HG03521 (cell line): Measurements from ENCODE around the gene KISS1R.

Source experiments
- ATAC-seq: cut with Tn5 transposase; IDR thresholded peaks from one replicate; pipeline ENCODE4 v1.9.1; 2021; ENCODE audit warnings: mild to moderate bottlenecking, moderate library complexity; ENCODE audit not compliant: unreplicated experiment

Gene KISS1R

DNA sequence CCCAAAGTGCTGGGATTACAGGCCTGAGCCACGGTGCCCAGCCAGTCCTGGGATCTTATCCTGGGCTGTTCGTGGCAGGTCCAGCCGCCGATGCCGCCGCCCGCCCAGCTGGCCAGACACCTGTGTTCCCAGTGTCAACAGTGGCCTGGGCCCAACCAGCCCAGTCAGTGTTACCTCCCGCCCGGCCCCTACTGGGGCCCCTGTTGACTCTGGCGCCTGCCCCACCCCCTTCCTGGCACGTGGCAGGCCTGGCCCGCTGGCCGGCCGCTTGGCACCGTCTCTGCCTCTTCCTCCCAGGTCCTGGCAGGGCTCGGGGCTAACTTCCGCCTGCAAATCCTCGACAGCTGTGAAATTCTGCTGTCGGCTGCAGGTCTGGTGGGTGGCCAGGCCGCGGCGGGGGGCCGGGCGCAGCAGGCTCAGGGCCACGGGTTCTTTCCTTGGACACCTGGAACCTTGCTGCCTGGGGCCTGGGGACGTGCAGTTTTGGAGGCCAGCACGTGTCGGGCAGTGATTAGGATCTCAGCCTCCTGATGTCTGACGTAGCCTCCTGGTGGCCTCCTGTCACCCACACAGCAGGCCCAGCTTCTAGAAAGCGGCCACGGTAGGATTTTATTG is 17.8 kb downstream of the KISS1R start:
- no peak for ATAC-seq

- ATAC-seq, result no peak
Measured at GRCh38 chr19:936175-936546, 19.0 kb downstream of the KISS1R start.

DNA sequence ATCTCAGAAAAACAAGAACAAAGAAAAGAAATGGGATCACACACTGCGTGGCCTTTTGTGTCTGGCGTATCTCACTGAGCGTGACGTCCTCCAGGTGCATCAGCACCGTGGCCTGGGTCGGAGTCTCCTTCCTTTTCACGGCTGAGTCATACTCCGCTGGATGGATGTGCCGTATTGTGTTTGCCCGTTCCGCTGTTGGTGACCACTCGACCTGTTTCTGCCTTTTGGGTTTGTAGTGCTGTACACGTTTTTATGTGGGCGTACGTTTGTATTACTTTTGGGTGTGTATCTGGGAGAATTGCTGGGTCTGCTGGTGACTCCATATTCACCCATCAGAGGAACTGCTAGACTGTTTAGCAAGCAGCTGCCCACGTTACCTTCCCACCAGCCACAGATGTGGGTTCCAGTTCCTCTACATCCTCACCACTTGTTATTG is 20.1 kb downstream of the KISS1R start:
- no peak for ATAC-seq

DNA sequence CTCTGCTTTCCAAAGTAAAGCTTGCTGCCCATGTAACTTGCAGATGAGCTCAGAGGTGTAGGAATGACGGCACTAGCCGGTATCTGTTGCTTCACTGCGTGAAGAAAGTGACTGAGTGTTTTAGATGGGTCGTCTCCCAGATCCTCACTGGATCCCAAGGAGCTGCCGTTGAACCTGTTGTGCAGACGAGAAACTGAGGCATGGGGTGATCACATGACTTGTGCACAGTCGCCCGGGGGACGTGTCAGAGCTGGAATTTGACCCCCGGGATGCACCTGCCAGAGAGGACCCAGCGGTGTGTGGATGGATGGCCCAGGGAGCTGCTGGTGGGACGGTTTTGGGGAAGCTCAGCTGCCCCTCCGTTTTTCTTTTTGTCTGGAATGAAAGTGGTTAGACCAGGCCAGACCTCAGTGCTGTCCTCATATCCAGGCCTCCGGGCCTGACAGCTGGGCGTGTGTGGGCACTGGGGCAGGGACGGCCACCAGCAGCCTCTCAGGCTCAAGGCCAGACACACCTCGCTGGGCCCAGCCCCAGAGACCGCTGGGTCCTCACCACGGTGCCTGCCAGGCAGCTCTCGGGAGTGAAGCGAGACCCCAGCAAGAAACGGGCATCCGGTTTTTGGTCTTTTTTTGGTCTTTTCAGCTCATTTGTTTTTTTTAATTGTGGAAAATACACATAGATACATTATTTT is 21.2 kb downstream of the KISS1R start:
- ATAC-seq, result no peak

GRCh38 chr19:939439-939838 is 22.3 kb downstream of the KISS1R start:
- no peak for ATAC-seq

DNA sequence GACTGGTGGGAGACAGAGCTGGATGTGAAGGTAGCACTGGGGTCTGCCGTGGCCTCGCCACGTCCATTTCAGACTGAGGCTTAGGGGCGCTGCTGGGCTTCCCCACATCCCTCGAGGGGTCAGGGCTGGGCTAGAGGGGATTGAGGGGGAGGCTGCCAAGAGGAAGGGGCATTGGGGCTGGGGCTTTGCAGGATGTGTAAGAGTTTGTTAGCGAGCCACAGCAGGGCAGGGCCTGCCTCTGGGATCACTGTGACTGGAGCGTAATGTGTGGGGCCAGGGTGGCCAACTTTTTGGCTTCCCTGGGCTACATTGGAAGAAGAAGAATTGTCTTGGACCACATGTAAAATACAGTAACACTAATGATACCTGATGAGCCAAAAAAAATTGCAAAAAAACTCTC is 22.8 kb downstream of the KISS1R start:
- ATAC-seq, result no peak

DNA sequence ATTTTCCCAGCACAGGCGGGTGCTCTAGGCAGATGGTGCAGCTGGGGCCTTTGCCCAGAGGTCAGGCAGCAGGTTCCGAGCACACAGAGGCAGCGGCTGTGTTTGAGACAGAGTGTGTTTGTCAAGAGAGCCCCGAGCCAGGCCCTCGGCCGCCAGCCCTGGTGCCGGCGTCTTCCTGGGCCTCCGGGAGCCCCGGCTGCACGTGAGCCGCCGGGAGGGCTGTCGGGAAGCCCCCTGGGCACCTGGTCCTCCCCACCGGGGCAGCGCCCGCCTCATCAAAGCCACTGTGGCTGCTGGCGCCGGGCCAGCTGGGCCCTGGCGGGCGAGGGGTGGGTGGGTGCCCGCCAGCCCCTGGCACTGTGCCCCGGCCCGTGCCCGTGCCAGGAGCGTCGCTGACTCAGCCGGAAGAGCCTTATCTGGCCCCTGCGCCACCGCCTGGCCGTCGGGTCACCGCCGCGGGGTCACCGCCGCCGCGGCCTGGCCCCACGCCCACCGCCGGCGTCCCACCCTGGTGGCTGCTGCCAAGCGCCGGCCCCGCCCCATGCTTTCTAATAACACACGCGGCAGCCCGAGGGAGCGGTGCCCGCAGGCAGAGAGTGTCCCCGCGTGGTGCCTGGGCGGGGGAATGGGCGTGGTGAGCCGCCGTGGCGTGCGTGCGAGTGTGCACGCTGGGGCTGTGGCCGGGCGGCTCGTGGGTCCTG is 23.6 kb downstream of the KISS1R start:
- no peak for ATAC-seq

DNA sequence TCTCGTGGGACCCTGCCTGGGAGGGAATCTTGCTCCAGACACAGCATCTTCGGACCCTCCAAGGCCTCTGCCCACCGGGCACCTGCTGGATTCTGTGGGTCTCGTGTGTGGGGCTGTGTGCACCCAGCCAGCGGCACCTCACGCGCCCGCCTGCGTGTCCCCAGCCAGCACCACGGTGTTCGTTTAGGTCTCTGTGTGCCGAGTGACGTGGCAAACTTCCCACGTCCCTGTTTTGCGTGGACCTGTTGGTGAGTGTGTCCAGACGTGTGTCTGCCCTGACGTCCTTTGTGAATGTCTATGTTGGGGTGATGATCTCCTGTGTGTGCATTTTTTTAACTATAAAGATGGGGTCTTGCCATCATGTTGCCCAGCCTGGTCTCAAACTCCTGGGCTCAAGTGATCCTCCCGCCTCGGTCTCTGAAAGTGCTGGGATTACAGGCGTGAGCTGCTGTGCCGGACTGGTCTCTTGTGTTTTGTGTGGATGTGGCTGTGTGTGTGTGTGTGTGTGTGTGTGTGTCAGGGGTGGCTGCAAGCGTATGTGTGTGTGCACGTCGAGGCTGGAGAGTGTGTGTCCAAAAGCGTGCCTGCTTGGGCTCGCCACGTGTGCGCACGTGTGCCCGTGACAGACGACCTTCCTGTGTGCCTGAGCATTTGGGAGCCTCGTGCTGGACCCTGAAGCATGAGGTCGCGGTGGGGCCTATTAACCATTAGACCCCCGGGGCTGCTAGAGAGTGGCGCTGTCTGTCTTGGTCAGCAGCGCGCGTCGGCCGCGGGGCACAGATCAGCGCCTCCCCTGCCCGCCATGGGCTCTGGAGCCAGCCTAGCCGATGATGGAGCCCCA is 24.4 kb downstream of the KISS1R start:
- no peak for ATAC-seq

DNA sequence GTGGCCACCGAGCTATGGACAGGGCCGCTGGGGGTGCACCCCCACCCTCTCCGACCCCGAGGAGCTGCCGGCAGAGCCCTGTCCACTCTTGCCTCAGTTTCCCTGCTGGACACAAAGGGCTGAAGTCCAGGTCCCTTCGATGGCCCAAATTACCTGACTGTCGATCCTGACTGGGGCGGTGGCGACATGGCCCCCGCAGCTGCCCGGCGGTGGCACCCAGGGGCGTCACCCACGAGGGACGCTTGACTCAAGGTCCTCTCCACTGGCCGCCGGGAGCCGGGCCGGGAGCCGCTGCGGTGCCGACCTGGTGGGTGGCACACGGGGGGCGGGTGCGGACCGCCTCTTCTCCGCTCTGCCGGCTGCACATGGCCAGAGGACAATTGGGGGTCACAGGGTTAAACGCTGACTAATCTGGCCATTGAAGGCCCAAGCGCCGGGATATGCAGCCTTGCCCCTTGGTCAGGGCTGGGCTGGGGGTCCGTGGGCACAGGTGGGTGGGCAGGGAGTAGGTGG is 25.1 kb downstream of the KISS1R start:
- no peak for ATAC-seq

DNA sequence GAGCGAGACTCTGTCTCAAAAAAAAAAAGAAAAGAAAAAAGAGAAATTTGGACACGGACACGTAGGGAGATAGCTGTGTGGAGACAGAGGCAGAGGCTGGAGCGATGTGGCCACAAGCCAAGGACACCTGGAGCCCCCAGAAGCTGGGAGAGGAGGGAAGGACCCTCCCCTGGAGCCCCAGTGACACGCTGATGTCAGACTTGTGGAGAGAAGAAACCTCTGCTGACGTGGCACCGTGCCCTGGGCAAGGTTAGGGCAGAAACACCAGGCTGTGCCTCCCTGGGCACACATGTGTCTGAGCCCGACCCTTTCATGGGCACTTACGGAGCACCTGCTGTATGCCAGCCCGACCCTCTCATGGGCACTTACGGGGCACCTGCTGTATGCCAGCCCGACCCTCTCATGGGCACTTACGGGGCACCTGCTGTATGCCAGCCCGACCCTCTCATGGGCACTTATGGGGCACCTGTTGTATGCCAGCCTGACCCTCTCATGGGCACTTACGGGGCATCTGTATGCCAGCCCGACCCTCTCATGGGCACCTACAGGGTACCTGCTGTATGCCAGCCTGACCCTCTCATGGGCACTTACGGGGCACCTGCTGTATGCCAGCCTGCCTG is 26.5 kb downstream of the KISS1R start:
- ATAC-seq, result no peak

- no peak for ATAC-seq
Measured at GRCh38 chr19:944171-944567, 27.0 kb downstream of the KISS1R start.

GRCh38 chr19:944663-945241 is 27.6 kb downstream of the KISS1R start:
- ATAC-seq, result no peak

GRCh38 chr19:945401-946252 is 28.5 kb downstream of the KISS1R start:
- ATAC-seq, result no peak

DNA sequence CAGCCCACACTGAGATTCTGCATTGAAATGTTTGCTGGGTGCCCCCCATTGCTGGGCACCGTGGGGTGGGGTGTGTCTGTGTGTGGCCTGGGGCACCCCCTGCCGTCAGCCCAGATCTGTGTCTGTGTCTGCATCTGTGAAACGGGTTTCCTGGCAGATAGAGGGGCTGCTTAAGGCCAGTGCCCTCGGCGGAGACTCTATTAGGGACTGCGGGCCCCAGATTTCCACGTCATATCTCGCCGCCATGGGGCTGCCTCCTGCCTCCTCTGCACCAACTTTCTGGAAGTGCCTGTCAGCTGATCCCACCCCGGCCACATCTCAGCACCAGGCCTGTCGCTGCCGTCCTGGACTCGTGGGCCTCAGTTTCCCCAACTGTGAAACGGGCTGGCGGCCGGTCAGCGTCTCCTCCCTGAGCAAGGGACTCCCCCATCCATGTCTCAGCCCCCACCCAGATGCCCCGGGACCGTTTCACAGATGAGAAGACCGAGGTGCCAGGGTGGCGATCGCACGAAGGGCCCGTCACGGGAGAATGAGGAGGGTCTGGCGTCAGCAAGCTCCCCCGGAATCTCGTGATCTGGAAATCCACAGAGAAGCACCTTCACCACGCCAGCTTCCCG is 30.1 kb downstream of the KISS1R start:
- peak; percentile 22 for ATAC-seq

DNA sequence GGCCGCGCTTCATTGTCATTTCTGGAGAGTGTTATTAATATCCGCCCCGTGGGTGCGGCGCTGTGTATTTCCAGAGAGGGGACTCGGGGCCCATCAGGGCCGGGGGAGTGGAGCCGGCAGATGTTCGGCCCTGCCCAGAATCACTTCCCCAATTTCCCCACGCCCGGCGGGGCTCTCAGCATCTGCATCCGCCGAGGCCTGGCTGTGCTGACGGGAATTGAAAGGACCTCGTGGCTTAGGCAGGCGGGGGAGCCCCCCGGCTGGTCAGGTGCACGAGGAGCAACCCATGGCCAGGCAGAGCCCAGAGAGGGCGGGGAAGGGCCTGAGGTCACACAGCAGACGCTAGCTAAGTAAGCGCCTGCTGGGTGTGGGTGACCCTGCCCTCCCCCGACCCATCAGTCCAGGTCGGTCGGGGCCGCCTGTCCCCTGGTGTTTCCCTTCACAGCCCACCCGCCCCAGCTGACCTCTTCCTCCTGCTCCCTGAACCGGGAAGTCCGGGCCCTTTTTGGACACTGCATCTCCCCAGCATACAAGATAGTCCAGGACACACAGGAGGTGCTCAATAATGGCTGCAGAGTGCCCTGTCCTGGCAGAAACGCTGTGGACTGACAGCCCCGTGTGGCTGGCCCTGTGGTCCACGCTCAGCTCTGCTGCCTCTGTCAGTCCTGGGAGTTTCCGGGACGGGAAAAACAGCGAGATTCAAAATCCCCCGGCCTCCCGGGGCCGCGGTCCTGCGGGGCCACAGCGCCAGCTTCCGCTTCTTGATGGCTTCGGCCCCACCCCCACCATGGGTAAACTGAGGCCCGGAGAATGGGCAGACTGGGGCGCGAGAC is 30.8 kb downstream of the KISS1R start:
- peak; percentile 55 for ATAC-seq

DNA sequence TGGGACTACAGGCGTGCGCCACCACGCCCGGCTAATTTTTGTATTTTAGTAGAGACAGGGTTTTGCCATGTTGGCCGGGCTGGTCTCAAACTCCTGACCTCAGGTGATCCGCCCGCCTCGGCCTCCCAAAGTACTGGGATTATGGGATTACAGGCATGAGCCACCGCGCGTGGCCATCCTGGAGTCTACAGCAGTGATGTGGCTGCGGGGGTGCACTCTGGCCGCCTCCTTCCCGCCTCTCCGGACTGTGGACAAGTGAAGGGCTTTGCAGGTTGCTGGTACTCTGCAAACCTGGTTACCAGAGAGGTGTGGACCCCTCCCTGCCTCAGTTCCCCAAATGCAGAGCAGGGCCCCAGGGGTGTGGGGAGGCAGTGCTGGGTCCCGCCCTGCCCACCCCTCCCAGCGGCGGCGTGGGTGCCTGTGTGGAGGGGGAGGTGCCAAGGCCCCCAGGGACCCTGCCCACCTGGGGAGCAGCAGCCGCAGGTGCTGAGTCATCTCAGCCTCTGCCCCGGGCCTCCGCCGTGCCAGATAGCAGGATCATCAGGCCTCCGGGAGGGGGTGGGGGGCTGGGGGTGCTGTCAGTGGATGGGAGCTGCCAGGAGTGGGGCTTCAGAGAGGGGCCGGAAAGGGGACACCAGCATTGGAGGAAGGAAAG is 31.8 kb downstream of the KISS1R start:
- ATAC-seq, result no peak

GRCh38 chr19:950352-951066 is 33.4 kb downstream of the KISS1R start:
- ATAC-seq, result no peak
